ENCODE results near the gene SLC16A11.
"Not testable (repeated sequence)": the region's sequence is repeated elsewhere in the genome, so short reads cannot be mapped to it uniquely, and the experiment has no call there.

Gene SLC16A11

DNA sequence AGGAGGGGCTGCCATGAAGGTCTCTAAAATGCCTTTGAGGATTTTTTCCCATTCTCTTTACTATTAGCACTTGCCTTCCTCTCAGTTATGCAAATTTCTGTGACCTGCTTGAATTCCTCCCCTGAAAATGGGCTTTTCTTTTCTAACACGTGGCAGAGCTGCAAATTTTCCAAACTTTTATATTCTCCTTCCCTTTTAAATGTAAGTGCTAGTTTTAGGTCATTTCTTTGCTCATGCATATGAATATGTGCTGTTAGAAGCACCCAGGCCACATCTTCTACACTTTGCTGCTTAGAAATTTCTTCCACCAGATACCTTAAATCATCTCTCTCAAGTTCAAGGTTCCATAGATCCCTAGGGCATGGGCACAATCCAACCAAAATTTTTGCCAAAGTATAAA, 24.4 kb upstream of the SLC16A11 start:
- no peak overlapping the region for H3K4me3 Mint-ChIP-seq
- peaks cover 10% of the 10 kb centered on the region for H3K9me3 Mint-ChIP-seq
- peaks cover 6% of the 10 kb centered on the region for H3K36me3 Mint-ChIP-seq
- no peaks in the 10 kb centered on the region for H3K27me3 Mint-ChIP-seq
- no peaks in the 10 kb centered on the region for H3K4me1 Mint-ChIP-seq
- H3K27ac Mint-ChIP-seq, result no peak overlapping the region

DNA sequence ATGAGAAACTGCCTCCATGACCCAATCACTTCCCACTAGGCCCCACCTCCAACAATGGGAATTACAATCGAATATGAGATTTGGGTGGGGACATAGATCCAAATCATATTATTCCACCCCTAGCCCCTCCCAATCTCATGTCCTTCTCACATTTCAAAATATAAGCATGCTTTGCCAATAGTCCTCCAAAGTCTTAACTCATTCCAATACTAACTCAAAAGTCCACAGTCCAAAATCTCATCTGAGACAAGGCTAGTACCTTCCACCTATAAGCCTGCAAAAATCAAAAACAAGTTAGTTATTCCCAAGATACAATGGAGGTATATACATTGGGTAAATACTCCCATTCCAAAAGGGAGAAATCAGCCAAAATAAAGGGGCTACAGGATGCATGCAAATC, 23.3 kb upstream of the SLC16A11 start:
- H3K27ac Mint-ChIP-seq, result no peak overlapping the region

DNA sequence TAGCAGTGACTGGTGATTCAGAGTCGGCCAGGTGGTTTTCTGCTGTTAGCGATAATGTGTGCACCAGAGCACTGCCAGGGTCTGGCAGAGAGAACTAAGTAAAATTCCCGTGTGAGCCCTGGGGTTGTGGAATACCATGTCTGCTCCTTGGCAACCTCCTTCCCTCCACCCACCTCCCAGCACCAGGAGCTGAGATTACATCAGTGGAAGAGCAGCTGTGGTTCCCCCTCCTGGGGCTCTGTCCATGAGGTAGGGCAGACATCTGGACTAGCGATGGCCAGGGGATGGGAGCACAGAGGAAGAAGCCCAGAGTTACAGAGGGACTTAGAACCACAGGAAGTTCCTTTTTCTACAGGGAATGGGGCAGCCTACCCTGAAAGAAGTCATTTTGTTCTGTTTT, 20.4 kb upstream of the SLC16A11 start:
- Mint-ChIP-seq H3K27me3 (no peaks in the 10 kb centered on the region), H3K36me3 (peaks cover 6% of the 10 kb centered on the region), H3K27ac (no peak overlapping the region), H3K9me3 (peaks cover 10% of the 10 kb centered on the region), H3K4me3 (no peak overlapping the region), H3K4me1 (peaks cover 19% of the 10 kb centered on the region)

More for the DNA sequence above, 23.3 kb upstream of the SLC16A11 start:
- Mint-ChIP-seq H3K4me1 (peaks cover 3% of the 10 kb centered on the region), H3K4me3 (no peak overlapping the region), H3K36me3 (peaks cover 6% of the 10 kb centered on the region), H3K27me3 (no peaks in the 10 kb centered on the region), H3K9me3 (peaks cover 10% of the 10 kb centered on the region)

DNA sequence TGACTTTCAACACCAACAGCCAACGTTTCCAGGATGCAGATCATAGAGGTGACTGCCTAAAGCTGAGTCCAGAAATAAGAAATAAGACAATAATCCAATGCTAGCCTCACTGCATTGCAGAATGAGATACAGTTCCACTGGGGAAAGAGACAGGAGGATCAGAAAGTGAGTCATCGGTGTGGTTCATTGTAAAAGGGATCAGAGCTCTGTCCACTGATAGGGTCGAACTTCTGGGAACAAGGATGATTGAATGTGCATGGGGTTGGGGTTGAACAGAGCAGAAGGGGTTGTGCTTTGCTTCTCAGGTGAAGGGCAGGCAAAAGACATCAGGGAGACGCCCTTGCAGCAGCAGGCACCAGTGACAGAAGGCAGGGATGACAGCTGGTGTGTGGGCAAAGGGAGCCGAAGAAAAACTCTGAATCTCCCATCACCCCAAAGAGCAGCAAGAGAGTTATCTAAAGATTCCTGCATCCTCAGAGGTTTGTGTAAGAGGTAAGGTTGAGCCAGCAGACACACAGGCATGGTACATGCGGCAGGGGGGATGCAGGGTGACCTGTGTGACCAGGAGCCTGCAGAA, 19.7 kb upstream of the SLC16A11 start:
- no peak overlapping the region for H3K27ac Mint-ChIP-seq
- H3K4me1 Mint-ChIP-seq, result peaks cover 26% of the 10 kb centered on the region
- peaks cover 3% of the 10 kb centered on the region for H3K36me3 Mint-ChIP-seq
- H3K4me3 Mint-ChIP-seq, result no peak overlapping the region
- peaks cover 6% of the 10 kb centered on the region for H3K9me3 Mint-ChIP-seq
- no peaks in the 10 kb centered on the region for H3K27me3 Mint-ChIP-seq

DNA sequence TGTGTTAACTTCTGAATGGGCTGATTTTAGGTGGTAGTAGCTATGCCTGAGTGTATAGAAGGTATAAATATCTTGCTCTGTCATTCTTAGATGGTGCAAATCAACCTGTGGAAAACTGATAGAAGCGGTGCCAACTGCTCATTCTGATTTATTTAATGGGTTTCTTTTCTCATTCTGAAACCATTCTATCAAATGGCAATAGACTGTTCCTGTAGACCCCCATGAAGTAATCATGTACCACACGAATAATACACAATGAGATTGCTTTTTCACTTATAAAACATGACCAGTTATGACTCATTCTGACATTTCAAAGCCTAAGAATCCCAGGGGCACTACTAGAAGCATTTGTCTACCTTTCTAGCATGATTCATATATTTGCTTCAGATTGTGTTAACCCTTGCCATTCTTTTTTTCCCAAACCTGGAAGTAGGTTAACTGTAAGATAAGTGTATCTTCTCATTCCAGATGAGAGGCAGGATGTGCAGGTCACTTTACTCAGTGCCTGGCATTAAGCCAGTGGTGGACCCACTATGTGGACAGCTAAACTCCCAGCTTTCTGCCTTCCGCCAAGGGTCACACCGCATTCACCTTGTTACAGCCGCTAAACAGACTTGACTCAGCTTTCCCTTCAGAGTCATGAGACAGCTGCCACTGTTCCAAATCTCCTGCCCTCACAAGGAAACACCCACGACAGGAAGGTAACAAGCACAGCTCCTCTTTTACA, 16.4 kb upstream of the SLC16A11 start:
- Mint-ChIP-seq H3K27ac (peak overlapping the region; percentile 96), H3K36me3 (no peaks in the 10 kb centered on the region), H3K4me3 (peak overlapping the region; percentile 69), H3K4me1 (peaks cover 26% of the 10 kb centered on the region), H3K27me3 (no peaks in the 10 kb centered on the region), H3K9me3 (no peaks in the 10 kb centered on the region)

DNA sequence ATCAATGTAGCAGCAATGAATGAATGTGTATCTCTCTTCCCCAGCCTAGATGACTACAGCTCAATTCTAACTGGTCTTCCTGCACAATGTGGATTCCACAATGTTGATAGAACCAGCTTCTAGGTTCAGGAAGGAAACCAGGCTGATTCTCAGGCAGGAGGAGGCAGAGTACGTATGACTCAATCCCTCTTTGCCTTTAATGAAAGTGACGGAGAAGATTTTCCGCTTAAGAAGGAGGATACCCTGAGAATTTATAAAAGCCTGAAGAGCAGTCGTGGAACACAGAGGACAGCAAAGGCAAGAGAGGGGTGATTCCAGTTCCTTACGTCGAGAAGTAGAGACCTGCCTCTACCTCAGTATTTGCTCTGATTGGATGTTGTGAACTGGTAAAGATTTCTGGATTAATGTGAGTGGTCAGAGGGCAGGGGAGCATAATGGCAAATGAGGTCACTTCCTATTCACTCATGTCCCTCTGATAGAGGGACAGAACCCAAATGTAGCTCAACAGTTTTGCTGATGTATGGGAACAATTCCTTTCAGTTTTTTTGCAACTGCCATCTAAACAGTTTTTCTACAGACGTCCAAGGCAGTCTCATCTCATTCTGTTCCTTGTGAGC, 15.0 kb upstream of the SLC16A11 start:
- Mint-ChIP-seq H3K27ac (peak overlapping the region; percentile 91), H3K27me3 (no peaks in the 10 kb centered on the region), H3K36me3 (no peaks in the 10 kb centered on the region)

DNA sequence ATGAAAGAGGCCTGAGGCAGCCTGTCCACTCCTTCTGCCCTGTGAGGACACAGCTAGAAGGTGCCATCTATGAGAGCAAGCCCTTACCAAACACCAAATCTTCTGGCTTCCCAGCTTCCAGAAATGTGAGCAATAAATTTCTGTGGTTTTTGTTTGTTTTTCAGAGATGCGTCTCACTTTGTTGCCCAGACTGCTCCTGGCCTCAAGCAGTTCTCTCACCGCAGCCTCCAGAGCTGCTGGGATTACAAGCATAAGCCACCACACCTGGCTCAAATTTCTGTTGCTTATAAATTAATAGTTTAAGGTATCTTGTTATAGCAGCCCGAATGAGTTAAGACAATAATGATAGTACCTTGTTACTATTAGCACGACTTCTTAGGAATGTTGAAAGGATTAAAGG, 12.5 kb upstream of the SLC16A11 start:
- Mint-ChIP-seq H3K36me3 (no peaks in the 10 kb centered on the region), H3K4me1 (peaks cover 22% of the 10 kb centered on the region), H3K4me3 (no peak overlapping the region), H3K27me3 (no peaks in the 10 kb centered on the region), H3K9me3 (no peaks in the 10 kb centered on the region), H3K27ac (no peak overlapping the region)

More for the DNA sequence above, 15.0 kb upstream of the SLC16A11 start:
- H3K4me1 Mint-ChIP-seq, result peaks cover 26% of the 10 kb centered on the region
- H3K4me3 Mint-ChIP-seq, result peak overlapping the region; percentile 28
- H3K9me3 Mint-ChIP-seq, result no peaks in the 10 kb centered on the region

DNA sequence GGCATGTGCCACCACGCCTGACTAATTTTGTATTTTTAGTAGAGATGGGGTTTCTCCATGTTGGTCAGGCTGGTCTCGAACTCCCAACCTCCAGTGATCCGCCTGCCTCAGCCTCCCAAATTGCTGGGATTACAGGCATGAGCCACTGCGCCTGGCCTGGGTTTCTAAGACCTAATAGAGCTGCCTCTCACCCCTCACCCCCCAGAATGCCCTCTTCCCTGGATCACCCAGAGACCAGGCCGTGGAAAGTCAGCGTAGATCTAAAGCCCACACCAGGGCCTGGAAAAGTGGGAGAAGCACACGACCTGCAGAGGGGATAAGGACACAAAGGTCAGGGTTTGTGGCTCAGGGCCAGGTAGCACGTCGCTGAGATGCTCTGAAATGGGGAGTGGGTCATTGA, 6.7 kb upstream of the SLC16A11 start:
- not testable (repeated sequence) for H3K36me3 Mint-ChIP-seq, H3K9me3 Mint-ChIP-seq, H3K4me3 Mint-ChIP-seq, H3K27ac Mint-ChIP-seq, H3K27me3 Mint-ChIP-seq
- peaks cover 24% of the 10 kb centered on the region for H3K4me1 Mint-ChIP-seq

DNA sequence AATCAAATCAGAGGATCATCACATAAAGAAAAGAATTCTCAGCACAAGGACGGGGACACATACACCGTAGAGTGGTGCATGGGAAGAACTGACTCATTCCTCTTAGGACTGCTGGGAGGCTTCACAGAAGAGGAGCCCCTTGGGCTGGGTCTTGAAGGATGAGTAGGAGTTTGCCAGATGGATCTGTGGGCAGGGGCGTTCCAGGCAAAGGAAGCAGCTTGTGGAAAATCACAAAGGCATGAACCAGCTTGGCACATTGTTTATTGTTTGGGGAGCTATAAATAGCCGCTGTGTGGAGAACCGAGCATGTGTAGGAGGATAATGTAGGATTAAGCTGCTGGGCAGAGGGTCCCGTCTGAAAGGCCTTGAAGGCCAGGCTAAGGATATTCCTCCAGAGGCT, 5.1 kb upstream of the SLC16A11 start:
- H3K4me1 Mint-ChIP-seq, result peaks cover 24% of the 10 kb centered on the region
- no peaks in the 10 kb centered on the region for H3K27me3 Mint-ChIP-seq
- H3K36me3 Mint-ChIP-seq, result no peaks in the 10 kb centered on the region

DNA sequence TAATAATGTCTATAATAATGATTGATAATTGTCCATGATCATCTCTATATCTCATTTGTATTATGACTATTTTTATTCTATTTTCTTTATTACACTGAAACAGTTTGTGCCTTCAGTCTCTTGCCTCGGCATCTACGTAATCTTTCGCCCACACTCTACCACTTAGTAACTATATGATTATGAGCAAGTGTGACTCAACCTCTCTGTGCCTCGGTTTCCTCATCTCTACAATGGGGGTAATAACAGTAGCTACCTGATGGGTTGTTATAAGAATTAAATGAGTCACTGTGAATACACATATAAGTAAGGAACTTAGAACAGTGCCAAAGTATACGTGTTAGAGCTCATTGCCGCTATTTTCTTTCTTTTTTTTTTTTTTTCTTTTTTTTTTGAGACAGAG, 3.7 kb upstream of the SLC16A11 start:
- Mint-ChIP-seq H3K27ac (no peak overlapping the region), H3K36me3 (no peaks in the 10 kb centered on the region), H3K4me1 (peaks cover 28% of the 10 kb centered on the region), H3K9me3 (no peaks in the 10 kb centered on the region), H3K27me3 (no peaks in the 10 kb centered on the region), H3K4me3 (peak overlapping the region; percentile 82)

More for the DNA sequence above, 5.1 kb upstream of the SLC16A11 start:
- H3K9me3 Mint-ChIP-seq, result no peaks in the 10 kb centered on the region
- H3K27ac Mint-ChIP-seq, result no peak overlapping the region
- H3K4me3 Mint-ChIP-seq, result no peak overlapping the region

DNA sequence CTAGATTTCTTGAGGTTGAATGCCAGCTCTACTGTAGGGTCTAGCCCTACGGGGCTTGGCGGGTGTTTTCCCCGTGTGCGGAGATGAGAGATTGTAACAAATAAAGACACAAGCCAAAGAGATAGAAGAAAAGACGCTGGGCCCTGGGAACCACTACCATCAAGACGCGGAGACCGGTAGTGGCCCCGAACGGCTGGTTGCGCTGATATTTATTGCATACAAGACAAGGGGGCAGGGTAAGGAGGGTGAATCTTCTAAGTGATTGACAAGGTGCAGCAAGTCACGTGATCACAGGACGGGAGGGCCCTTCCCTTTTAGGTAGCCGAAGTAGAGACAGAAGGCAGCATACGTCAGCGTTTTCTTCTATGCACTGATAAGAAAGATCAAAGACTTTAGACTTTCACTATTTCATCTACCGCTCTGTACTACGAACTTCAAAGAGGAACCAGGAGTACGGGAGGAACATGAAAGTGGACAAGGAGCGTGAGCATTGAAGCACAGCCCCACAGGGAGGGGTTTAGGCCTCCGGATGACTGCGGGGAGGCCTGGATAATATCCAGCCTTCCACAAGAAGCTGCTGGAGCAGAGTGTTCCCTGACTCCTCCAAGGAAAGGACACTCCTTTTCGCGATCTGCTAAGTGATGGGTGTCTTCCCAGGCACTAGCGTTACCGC, 3.0 kb upstream of the SLC16A11 start:
- Mint-ChIP-seq H3K4me1 (peaks cover 32% of the 10 kb centered on the region), H3K27ac (peak overlapping the region; percentile 26), H3K4me3 (peak overlapping the region; percentile 82)
- H3K9me3 Mint-ChIP-seq, H3K27me3 Mint-ChIP-seq, H3K36me3 Mint-ChIP-seq: not testable (repeated sequence)

DNA sequence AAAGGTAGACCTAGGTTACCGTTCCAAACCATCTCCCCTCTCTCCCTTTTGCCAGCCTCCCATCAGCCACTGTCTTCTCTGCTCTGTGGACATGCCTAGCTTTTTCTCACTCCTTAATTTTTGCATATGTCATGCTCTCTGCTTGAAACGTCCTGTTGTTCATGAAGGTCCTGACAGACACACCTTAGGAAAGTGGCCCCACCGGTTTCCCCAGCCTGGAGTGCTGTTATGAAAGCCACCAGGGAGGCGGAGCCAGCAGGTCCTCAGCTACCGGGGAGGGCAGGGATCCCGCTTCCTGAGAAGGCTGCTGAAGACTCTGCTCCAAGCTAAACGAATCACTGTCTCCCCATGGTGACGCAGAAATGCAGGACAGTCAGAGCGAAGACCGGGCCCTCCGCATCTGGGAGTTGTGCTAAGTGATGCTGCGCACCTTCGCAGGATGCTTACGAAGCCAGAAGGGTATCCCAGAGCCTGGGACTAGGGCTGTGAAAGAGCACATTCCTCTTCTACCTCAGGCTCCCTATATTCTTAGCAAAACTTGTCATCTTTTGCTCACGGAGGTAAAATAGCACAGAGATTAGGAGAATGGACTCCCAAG, 2.3 kb upstream of the SLC16A11 start:
- Mint-ChIP-seq H3K27ac (no peak overlapping the region), H3K9me3 (no peaks in the 10 kb centered on the region), H3K27me3 (no peaks in the 10 kb centered on the region), H3K4me1 (peaks cover 38% of the 10 kb centered on the region), H3K4me3 (peak overlapping the region; percentile 82), H3K36me3 (no peaks in the 10 kb centered on the region)

DNA sequence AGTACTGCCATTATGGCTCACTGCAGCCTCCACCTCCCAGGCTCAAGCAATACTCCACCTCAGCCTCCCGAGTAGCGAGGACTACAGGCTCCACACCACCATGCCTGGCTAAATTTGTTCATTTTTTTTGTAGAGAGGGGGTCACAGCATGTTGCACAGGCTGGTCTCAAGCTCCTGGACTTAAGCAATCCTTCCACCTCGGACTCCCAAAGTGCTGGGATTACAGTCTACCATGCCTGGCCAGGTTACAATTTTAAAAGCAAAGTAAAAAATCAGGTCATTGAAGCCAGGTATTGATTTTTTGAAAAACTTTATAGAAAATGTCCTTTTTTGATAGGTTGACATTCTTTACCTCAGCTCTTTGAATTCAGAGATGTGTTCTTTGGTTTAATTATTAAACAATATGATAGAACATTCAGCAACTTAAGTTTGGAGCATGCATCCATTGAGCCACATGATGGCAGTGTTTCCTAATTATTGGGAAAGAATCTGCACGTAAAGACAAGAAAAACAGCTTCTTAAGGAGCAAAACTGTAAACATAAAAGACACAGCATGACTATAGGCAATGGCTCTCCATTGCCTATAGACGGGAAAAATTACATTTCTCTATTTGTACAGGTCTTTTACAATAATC, 1.7 kb upstream of the SLC16A11 start:
- H3K27me3 Mint-ChIP-seq, result no peaks in the 10 kb centered on the region
- H3K9me3 Mint-ChIP-seq, result no peaks in the 10 kb centered on the region
- no peak overlapping the region for H3K27ac Mint-ChIP-seq
- H3K4me3 Mint-ChIP-seq, result peak overlapping the region; percentile 82
- no peaks in the 10 kb centered on the region for H3K36me3 Mint-ChIP-seq
- H3K4me1 Mint-ChIP-seq, result peaks cover 41% of the 10 kb centered on the region

DNA sequence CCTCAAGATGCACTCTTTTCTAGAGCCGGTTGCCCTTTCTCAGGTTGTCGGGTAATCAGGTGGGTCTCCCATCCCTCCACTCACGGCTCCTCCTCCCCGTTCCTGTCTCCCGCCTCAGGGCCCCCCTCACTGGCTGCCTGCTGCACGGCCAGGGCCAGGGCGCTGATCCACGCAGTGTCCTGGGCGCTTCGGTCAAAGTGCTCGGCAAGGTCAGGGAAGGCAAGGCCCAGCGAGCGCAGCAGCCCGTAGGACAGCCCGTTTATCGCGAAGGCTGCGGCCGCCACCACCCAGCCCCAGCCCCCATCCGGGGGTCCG, 753 bp downstream of the SLC16A11 start:
- Mint-ChIP-seq H3K4me1 (peaks cover 43% of the 10 kb centered on the region), H3K27ac (peak overlapping the region; percentile 81), H3K9me3 (no peaks in the 10 kb centered on the region), H3K27me3 (no peaks in the 10 kb centered on the region), H3K4me3 (peak overlapping the region; percentile 79), H3K36me3 (no peaks in the 10 kb centered on the region)

DNA sequence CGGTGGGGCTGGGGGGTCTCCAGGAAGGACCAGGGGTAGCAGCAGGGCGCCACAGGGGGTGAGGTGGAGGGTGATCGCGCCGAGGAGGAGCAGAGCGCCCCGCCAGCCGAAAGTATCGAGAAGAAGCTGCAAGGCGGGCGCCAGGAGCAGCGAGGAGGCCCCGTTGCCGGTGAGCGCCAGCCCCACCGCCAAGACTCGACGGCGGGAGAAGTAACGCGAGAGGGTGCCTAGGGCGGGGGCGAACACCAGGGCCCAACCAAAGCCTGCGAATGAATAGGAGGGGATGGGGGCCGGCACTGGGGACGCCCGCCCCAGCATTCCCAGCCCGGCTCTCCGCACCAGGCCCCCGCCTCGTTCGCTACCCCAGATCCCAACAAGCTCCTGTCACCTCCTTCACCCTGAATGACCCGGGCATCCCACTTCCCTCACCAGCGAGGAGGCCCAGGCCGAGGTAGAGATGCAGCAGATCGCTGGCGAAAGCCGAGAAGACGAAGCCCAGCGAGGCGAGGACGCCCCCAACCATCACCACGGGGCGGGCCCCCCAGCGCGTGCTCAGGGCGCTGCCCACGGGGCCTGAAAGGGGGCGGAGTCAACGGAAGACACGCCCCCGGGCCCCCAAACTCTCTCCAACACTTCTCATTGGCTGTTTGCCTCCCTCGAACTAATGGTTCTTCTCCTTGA, 1.3 kb downstream of the SLC16A11 start:
- H3K9me3 Mint-ChIP-seq, result no peaks in the 10 kb centered on the region
- no peaks in the 10 kb centered on the region for H3K36me3 Mint-ChIP-seq
- no peaks in the 10 kb centered on the region for H3K27me3 Mint-ChIP-seq
- H3K4me3 Mint-ChIP-seq, result peak overlapping the region; percentile 79
- H3K27ac Mint-ChIP-seq, result peak overlapping the region; percentile 87
- H3K4me1 Mint-ChIP-seq, result peaks cover 42% of the 10 kb centered on the region

All from activated naive CD4-positive, alpha-beta T cell treated with anti-CD3 and anti-CD28 coated beads, Interleukin-2, amount 50 U/mL, for 24 hours (primary cell).